GM19193 (cell line): Measurements from ENCODE around the gene PKMYT1.

Experiments
- POLR2A ChIP-seq: IDR thresholded peaks from 4 replicates; pipeline ENCODE4 v1.6.1; 2011; ENCODE audit not compliant: insufficient read depth, insufficient read length; ENCODE audit errors: extremely low read depth

Gene PKMYT1

DNA sequence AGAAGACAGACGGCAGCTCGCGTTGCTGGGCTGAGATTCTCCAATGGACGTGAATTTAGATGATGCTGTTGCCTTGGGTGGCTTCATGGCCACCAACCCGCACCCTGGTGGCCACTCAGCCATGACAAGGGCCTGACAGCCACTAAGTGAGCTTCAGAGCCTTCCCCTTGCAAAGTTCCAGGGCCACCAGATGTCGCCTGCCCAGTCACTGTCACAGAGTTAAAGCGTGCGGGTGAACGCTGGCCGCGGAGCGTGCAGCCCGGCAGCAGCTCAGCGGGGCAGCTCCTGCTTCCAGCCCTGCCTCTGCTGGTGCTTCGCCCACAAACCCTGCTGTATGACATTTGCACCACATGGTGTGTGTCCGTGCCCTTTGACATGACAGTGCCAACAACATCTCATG, 29.5 kb downstream of the PKMYT1 start:
- no peak for TF ChIP-seq POLR2A

DNA sequence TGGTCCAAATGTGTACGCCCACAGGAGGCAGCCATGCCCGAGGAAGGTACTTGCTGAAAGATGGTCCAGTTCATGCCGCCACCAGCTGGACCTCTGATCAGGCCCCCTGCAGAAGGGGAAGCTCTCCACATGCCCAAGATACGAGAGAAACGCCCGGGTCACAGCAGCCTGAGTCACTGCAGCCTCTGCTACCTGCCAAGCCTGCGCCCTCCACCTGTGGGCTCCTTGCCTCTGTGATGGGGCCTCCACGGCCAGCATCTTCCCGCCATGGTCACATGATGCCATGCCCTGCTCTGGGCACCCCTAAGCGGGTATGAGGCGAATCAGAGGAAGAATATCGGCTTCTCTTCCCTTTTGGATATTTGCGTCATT, 29.9 kb downstream of the PKMYT1 start:
- no peak for TF ChIP-seq POLR2A

DNA sequence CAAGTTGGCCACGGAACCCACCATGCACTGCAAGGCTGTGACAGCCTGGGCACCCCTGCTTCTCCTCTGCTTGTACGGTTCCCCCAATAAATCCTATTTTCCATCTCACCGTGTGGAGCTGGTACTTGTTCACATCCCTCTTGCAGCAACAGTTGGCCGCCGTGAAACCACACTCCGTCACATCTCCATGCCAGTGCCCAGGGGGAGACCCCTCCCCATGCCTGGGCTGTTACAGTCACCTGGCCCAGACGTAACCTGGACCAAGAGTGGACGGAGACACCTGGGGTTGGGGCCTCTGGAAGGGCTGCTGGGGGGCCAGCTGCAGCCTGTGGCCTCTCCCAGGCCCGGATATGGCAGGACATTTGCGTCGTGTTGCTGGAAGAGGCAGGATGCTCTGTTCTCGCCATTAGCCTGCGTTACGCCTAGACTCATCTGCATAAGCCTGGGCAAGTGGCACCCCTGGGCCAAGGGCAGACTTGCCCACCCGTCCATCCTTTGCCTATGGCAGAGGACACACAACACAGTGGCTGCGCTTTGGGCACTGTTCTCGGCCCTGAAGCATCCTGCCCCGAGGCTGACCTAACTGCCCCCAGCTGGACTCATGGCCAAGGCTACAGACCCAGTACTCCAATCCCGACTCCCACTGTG, 30.4 kb downstream of the PKMYT1 start:
- TF ChIP-seq POLR2A, result no peak

DNA sequence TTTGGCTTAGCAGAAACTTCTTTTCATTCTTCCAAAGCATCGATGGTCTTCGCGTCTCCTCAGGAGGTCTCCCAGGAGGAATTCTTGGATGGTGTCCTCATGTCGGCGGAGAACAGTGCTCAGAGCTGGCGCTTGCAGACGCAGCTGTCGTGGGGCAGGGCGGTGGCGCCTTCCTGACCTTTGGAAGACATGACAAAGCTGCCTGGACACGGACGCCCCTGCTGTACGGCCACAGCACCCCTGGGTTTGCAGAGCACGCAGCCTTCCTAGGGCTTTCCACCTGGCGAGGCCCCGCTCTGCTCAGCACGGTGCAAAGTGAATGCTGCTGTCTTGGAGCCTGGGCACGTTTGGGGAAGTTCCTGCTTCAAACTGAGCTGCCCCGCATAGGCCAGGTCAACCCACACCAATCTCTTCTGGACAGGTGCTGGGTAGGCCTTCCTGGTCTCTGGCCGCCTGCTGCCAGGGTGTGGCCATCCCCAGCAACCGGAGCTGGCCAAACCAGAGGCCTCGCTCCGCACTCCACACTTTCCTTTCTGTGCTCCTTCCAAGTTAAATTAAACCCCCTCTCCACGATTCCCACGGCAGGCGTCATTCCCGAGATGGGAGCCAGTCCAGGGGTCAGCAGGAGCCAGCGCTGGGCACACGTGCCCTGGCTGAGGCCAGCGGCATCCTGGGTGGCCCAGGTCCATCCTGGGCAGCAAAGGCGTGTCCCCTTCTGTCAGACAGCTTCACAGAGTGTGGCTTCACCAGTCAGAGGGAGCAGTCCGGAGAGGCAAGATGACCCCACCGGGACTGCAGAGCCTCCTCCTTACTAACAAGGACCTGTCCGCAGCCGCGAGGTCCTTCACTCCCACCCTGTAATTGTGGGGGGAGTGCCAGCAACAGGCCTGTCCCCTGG, 31.2 kb downstream of the PKMYT1 start:
- TF ChIP-seq POLR2A, result no peak

DNA sequence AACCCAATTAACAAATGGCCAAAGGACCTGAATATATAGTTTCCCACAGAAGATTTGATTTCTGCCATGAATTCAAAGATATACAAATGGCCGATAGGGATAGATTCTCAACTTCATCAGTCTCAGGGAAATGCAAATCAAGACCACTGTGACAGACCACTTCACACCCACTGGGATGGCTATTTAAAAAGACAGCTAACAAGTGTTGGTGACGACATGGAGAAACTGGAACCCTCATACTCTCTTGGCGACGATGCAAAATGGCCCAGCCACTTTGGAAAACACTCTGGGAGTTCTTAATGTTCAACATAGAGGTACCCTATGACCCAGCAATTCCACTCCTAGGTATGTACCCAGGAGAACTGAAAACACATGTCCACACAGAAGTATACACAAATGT, 33.6 kb downstream of the PKMYT1 start:
- TF ChIP-seq POLR2A, result no peak

DNA sequence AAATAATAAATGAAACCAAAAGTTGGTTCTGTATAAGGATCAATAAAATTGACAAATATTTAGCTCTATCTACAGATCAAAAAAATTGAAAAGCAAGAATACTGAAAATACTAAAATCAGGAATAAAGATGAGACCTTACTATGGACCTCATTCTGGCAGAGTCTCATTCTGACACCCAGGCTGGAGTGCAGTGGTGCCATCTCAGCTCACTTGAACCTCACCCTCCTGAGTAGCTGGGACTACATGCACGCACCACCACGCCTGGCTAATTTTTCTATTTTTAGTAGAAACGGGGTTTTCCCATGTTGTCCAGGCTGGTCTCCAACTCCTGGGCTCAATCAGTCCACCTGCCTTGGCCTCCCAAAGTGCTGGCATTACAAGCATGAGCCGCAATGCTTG, 38.2 kb downstream of the PKMYT1 start:
- no peak for TF ChIP-seq POLR2A

DNA sequence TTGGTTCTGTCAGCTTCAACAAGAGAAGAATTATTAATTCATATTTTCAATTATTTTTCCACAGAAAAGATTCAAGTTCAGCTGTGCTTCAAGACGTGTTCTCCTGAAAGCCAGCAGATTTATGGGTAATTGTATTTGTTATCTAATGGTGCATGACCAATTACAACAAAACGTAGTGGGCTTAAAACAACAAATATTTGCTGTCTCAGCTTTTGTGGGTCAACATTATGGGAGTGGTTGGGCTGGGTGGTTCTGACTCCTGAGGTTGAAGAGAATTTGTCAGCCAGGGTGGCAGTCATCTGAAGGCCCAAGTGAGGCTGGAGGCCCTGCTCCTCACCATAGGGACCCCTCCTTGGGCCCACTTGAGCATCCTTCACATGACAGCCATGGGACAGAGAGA, 40.3 kb downstream of the PKMYT1 start:
- TF ChIP-seq POLR2A, result no peak

DNA sequence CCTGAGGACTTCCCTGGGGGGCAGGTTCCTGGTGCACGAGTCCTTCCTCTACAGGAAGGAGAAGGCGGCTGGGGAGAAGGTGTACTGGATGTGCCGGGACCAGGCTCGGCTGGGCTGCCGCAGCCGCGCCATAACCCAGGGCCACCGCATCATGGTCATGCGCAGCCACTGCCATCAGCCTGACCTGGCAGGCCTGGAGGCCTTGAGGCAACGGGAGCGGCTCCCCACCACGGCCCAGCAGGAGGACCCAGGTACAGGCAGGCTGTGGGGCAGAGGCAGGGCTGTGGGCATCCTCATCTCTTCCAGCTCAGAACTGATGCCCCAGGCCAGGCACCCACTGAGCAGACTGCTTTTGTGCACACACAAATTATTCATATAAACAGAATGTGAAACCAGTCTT, 42.0 kb downstream of the PKMYT1 start:
- no peak for TF ChIP-seq POLR2A

DNA sequence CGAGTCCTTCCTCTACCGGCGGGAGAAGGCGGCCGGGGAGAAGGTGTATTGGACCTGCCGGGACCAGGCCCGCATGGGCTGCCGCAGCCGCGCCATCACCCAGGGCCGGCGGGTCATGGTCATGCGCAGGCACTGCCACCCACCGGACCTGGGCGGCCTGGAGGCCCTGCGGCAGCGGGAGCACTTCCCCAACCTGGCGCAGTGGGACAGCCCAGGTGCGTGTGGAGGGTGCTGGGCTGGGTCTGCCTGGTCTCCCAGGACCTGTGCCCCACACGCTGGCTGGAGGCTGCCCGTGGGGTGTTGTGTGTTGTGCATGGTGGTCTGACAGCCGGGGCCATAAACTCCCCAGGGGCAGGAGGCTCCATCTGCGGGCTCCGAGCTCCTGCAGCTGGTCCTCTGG, 43.1 kb downstream of the PKMYT1 start:
- TF ChIP-seq POLR2A, result no peak

DNA sequence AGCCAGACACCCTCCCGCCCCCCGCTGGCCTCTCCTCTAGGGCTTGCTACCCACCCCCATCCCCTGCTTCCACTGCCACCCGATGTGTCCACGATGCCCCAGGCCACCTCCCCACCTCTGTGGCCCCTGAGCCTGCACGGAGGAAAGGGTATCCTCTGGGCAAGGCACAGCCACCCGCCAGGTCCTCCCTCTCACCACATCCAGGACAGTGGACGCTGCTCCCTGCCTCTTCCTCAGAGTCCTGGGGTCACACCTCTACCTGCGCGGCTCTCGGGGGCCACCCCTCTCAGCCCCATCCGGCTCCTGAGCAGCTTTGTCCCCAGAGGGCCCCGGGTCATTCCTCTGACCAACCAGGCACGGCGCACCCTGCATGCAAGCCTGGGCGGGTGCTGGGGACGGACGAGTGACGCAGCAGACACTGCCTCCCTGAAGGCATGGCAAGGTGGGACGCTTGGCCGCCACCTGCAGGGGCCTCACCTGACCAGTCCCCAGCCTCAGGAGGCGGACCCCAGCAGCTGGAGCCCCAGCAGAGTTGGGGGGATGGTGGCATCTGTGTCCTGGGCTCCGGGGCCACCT, 43.7 kb downstream of the PKMYT1 start:
- no peak for TF ChIP-seq POLR2A

DNA sequence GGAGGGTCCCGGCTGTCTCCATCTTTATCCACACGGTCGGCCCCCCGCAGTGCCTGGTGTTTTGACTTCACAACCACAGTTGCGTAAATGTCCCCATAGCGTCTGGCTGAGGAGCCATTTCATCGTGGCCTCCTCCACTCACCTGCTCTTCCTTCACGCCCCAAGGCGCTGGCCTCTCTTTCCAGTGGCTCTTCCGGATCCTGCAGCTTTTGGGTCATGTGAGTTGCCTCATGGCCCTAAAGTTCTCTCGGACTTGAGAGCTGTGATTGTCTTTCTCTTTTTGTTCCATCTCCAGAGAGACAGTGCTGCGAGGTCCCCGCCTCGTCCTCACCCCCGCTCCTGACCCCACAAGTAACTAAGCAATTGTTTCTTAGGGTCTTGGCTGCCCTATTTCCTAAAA, 45.8 kb downstream of the PKMYT1 start:
- no peak for TF ChIP-seq POLR2A

DNA sequence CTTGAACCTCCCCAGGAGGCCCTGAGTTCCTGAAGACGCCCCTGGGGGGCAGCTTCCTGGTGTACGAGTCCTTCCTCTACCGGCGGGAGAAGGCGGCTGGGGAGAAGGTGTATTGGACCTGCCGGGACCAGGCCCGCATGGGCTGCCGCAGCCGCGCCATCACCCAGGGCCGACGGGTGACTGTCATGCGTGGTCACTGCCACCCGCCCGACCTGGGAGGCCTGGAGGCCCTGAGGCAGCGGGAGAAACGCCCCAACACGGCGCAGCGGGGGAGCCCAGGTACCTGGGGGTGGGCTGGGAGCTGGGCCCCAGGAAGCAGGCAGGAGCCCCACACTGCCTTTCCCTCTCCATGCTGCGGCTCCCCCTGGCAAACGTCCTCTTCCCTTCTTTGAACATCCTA, 46.5 kb downstream of the PKMYT1 start:
- no peak for TF ChIP-seq POLR2A

DNA sequence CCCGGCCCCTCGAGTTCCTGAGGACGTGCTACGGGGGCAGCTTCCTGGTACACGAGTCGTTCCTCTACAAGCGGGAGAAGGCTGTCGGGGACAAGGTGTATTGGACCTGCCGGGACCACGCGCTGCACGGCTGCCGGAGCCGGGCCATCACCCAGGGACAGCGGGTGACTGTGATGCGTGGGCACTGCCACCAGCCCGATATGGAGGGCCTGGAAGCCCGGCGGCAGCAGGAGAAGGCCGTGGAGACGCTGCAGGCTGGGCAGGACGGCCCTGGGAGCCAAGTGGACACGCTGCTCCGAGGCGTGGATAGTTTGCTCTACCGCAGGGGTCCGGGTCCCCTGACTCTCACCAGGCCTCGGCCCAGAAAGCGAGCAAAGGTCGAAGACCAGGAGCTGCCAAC, 47.1 kb downstream of the PKMYT1 start:
- TF ChIP-seq POLR2A, result no peak

DNA sequence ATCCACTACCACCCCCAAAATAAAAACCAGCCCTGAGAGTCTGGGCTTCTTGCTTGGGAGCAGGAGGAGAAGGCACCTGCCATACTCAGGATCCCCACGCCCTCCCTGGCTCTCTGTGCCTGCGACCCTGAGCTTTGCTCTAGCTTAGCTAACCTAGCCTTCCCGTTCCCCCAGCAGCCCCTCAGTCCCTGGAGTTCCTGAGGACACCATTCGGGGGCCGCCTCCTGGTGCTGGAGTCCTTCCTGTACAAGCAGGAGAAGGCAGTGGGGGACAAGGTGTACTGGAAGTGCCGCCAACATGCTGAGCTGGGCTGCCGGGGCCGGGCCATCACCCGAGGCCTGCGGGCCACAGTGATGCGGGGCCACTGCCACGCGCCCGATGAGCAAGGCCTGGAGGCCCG, 50.0 kb downstream of the PKMYT1 start:
- TF ChIP-seq POLR2A, result no peak

DNA sequence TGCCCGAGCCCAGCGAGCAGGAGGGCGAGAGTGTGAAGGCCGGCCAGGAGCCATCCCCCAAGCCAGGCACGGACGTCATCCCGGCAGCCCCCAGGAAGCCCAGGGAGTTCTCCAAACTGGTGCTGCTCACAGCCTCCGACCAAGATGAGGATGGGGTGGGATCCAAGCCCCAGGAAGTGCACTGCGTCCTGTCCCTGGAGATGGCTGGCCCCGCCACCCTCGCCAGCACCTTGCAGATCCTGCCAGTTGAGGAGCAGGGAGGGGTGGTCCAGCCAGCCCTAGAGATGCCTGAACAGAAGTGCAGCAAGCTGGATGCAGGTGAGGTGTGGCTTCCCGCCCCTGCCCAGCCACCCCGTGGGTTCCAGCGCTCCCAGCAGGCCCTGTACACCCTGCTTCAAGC, 50.6 kb downstream of the PKMYT1 start:
- no peak for TF ChIP-seq POLR2A

DNA sequence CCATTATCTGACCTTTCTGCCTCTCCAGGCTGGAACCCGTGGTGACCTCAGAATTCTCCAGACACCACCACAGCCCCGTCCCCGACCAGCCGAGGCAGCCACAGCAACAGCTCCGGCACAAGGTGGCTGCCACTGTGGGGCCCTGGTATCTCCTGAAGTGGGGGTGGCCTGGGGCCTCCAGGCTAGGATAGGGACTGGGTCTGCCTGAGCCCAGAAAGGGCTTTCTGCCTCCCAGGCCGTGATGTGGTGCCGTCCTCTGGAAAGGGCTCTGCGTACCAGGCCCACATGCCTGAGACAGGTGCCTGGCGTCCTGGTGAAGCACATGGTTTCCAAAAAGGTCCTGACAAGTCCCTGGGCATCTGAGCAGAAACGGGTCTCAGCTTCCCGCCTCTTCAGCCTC, 51.5 kb downstream of the PKMYT1 start:
- TF ChIP-seq POLR2A, result no peak
